Activated CD8-positive, alpha-beta T cell treated with anti-CD3 and anti-CD28 coated beads, Interleukin-2, amount 10 ng/mL, durations not matched to agents 7 days and 5 days (primary cell): ENCODE data around the gene BICDL1. TPM values are rescaled to one million over a fixed set of nuclear protein-coding genes. Genes with fewer than 3 reads are reported as not detected.

ENCODE experiments used
- ATAC-seq: fragments of 150-1000 bp; cut with Tn5 transposase; one replicate; pipeline ENCODE4 v1.10.0; 2021; ENCODE audit warnings: moderate library complexity
- CTCF ChIA-PET: fragments of 350-600 bp; sonication (Branson Sonifier 250); formaldehyde crosslinking; loops from one replicate; lab custom pipeline; 2021; ENCODE audit warnings: antibody characterized with exemption; lab: Charles Lee
- POLR2A ChIA-PET: fragments of 350-600 bp; sonication (Branson Sonifier 250); formaldehyde crosslinking; loops from one replicate; lab custom pipeline; 2021; ENCODE audit warnings: antibody characterized with exemption; lab: Charles Lee
- DNase-seq: peaks from one replicate; pipeline ENCODE4 v3.0.0-alpha.2; 2020
- H3K27ac Mint-ChIP-seq: one replicate; pipeline ENCODE4 v1.8.0; 2021; ENCODE audit warnings: mild to moderate bottlenecking, mixed read lengths
- H3K27me3 Mint-ChIP-seq: one replicate; pipeline ENCODE4 v1.8.0; 2021; ENCODE audit warnings: low read depth, mixed read lengths
- H3K36me3 Mint-ChIP-seq: one replicate; pipeline ENCODE4 v1.8.0; 2021; ENCODE audit warnings: low read depth, mixed read lengths
- H3K4me1 Mint-ChIP-seq: one replicate; pipeline ENCODE4 v1.8.0; 2021; ENCODE audit warnings: low read depth, mixed read lengths
- H3K4me3 Mint-ChIP-seq: one replicate; pipeline ENCODE4 v1.8.0; 2021; ENCODE audit warnings: mild to moderate bottlenecking, mixed read lengths
- H3K9me3 Mint-ChIP-seq: one replicate; pipeline ENCODE4 v1.8.0; 2022; ENCODE audit warnings: mixed read lengths; ENCODE audit not compliant: insufficient read depth
- total RNA-seq, 2 experiments: library from RNA; stranded (reverse); gene quantifications; one replicate each; pipeline ENCODE4 v1.2.3, GENCODE V29; 2021

Gene BICDL1
- total RNA-seq, 2 experiments from 2014 or later: 62.4 to 64.8 TPM

GRCh38 chr12:120067901-120068300 lies 78.9 kb downstream of the BICDL1 start:
- no peak overlapping the region for H3K27ac Mint-ChIP-seq
- no peak for DNase-seq
- no peaks in the 10 kb centered on the region for H3K4me1 Mint-ChIP-seq
- no peaks in the 10 kb centered on the region for H3K9me3 Mint-ChIP-seq
- CTCF ChIA-PET: no interaction called here
- ATAC-seq: no peak
- H3K36me3 Mint-ChIP-seq: peaks cover 29% of the 10 kb centered on the region
- no peak overlapping the region for H3K4me3 Mint-ChIP-seq
- POLR2A ChIA-PET: no interaction called here
- no peaks in the 10 kb centered on the region for H3K27me3 Mint-ChIP-seq

GRCh38 chr12:120069278-120069677 lies 80.2 kb downstream of the BICDL1 start:
- Mint-ChIP-seq H3K27me3 (no peaks in the 10 kb centered on the region), H3K9me3 (no peaks in the 10 kb centered on the region), H3K4me1 (peaks cover 3% of the 10 kb centered on the region), H3K27ac (no peak overlapping the region), H3K36me3 (peaks cover 36% of the 10 kb centered on the region), H3K4me3 (no peak overlapping the region)
- ChIA-PET POLR2A (no interaction called here), CTCF (interaction anchor here (0.6 to 1.0 kb wide), 2 partner anchors 9 to 18 kb away, joined by 3 read pairs; no protein-coding TSS in a partner anchor)
- ATAC-seq (no peak), DNase-seq (no peak)

GRCh38 chr12:120071493-120072020 lies 82.5 kb downstream of the BICDL1 start:
- ChIA-PET CTCF (interaction anchor here (0.7 kb wide), 1 partner anchor 16 kb away, joined by 3 read pairs; no protein-coding TSS in a partner anchor), POLR2A (interaction anchor here (0.5 kb wide), 1 partner anchor 283 kb away, joined by 3 read pairs; no protein-coding TSS in a partner anchor)
- no peak for ATAC-seq
- Mint-ChIP-seq H3K27me3 (no peaks in the 10 kb centered on the region), H3K27ac (no peak overlapping the region), H3K4me3 (no peak overlapping the region), H3K9me3 (no peaks in the 10 kb centered on the region), H3K4me1 (peaks cover 14% of the 10 kb centered on the region), H3K36me3 (peaks cover 42% of the 10 kb centered on the region)
- DNase-seq: no peak

GRCh38 chr12:120072472-120073249 lies 83.6 kb downstream of the BICDL1 start:
- DNase-seq (no peak), ATAC-seq (no peak)
- POLR2A ChIA-PET: interaction anchor here (1.0 kb wide), 1 partner anchor 129 kb away, joined by 3 read pairs; no protein-coding TSS in a partner anchor
- Mint-ChIP-seq H3K9me3 (no peaks in the 10 kb centered on the region), H3K4me3 (no peak overlapping the region), H3K36me3 (peaks cover 49% of the 10 kb centered on the region), H3K27ac (no peak overlapping the region), H3K4me1 (peaks cover 14% of the 10 kb centered on the region), H3K27me3 (no peaks in the 10 kb centered on the region)
- CTCF ChIA-PET: interaction anchor here (0.8 to 1.1 kb wide), 2 partner anchors 9 to 14 kb away, joined by 3 to 5 read pairs; no protein-coding TSS in a partner anchor

GRCh38 chr12:120075034-120075616 lies 86.1 kb downstream of the BICDL1 start:
- Mint-ChIP-seq H3K4me3 (no peak overlapping the region), H3K27me3 (no peaks in the 10 kb centered on the region), H3K36me3 (peaks cover 53% of the 10 kb centered on the region), H3K27ac (peak overlapping the region; percentile 28), H3K9me3 (no peaks in the 10 kb centered on the region), H3K4me1 (peaks cover 19% of the 10 kb centered on the region)
- peak; percentile 45 for ATAC-seq
- ChIA-PET CTCF (interaction anchor here (2.2 kb wide), 1 partner anchor 12 kb away, joined by 10 read pairs; no protein-coding TSS in a partner anchor), POLR2A (no interaction called here)
- no peak for DNase-seq

GRCh38 chr12:120076651-120077050 lies 87.6 kb downstream of the BICDL1 start:
- no peak for ATAC-seq
- Mint-ChIP-seq H3K27ac (no peak overlapping the region), H3K36me3 (peaks cover 52% of the 10 kb centered on the region), H3K9me3 (no peaks in the 10 kb centered on the region), H3K4me1 (peaks cover 21% of the 10 kb centered on the region), H3K4me3 (no peak overlapping the region), H3K27me3 (no peaks in the 10 kb centered on the region)
- ChIA-PET CTCF (interaction anchor here (2.2 kb wide), 1 partner anchor 10 kb away, joined by 10 read pairs; no protein-coding TSS in a partner anchor), POLR2A (no interaction called here)
- DNase-seq: no peak

GRCh38 chr12:120077260-120077659 lies 88.2 kb downstream of the BICDL1 start:
- ATAC-seq (no peak), DNase-seq (no peak)
- no peaks in the 10 kb centered on the region for H3K27me3 Mint-ChIP-seq
- no peaks in the 10 kb centered on the region for H3K9me3 Mint-ChIP-seq
- H3K4me1 Mint-ChIP-seq: peaks cover 24% of the 10 kb centered on the region
- H3K4me3 Mint-ChIP-seq: no peak overlapping the region
- CTCF ChIA-PET: no interaction called here
- H3K36me3 Mint-ChIP-seq: peaks cover 53% of the 10 kb centered on the region
- POLR2A ChIA-PET: interaction anchor here (0.6 kb wide), 1 partner anchor 47 kb away, joined by 3 read pairs; no protein-coding TSS in a partner anchor
- no peak overlapping the region for H3K27ac Mint-ChIP-seq

- no peak for DNase-seq
- POLR2A ChIA-PET: interaction anchor here (1.1 to 1.2 kb wide), 2 partner anchors 71 to 72 kb away, joined by 4 read pairs; no protein-coding TSS in a partner anchor
- CTCF ChIA-PET: no interaction called here
- Mint-ChIP-seq H3K36me3 (peaks cover 44% of the 10 kb centered on the region), H3K4me1 (peaks cover 24% of the 10 kb centered on the region), H3K4me3 (no peak overlapping the region), H3K27me3 (no peaks in the 10 kb centered on the region), H3K27ac (peak overlapping the region; percentile 47), H3K9me3 (no peaks in the 10 kb centered on the region)
- peak; percentile 58 for ATAC-seq
These were observed 89.8 kb downstream of the BICDL1 start for GRCh38 chr12:120078868-120079267.

GRCh38 chr12:120079411-120080400 lies 90.7 kb downstream of the BICDL1 start:
- Mint-ChIP-seq H3K9me3 (no peaks in the 10 kb centered on the region), H3K36me3 (peaks cover 43% of the 10 kb centered on the region), H3K4me1 (peaks cover 17% of the 10 kb centered on the region), H3K27ac (no peak overlapping the region), H3K27me3 (no peaks in the 10 kb centered on the region), H3K4me3 (no peak overlapping the region)
- DNase-seq (no peak), ATAC-seq (no peak)
- CTCF ChIA-PET: interaction anchor here (1.0 kb wide), 1 partner anchor 91 kb away, joined by 4 read pairs; the partner anchor contains the start of gene BICDL1
- POLR2A ChIA-PET: interaction anchor here (1.0 to 1.1 kb wide), 2 partner anchors 23 to 72 kb away, joined by 3 to 4 read pairs; no protein-coding TSS in a partner anchor

GRCh38 chr12:120081641-120082040 lies 92.6 kb downstream of the BICDL1 start:
- H3K27ac Mint-ChIP-seq: no peak overlapping the region
- no peaks in the 10 kb centered on the region for H3K9me3 Mint-ChIP-seq
- H3K36me3 Mint-ChIP-seq: peaks cover 43% of the 10 kb centered on the region
- ATAC-seq (no peak), DNase-seq (no peak)
- no peak overlapping the region for H3K4me3 Mint-ChIP-seq
- no peaks in the 10 kb centered on the region for H3K27me3 Mint-ChIP-seq
- CTCF ChIA-PET: interaction anchor here (1.1 kb wide), 1 partner anchor 91 kb away, joined by 3 read pairs; no protein-coding TSS in a partner anchor
- POLR2A ChIA-PET: no interaction called here
- peaks cover 21% of the 10 kb centered on the region for H3K4me1 Mint-ChIP-seq
